NT2/D1 (cell line): ENCODE measurements around the gene EPHA8.

Experiments used
- SUZ12 ChIP-seq: IDR thresholded peaks from 2 replicates; pipeline ENCODE4 v1.6.1; 2011; ENCODE audit not compliant: insufficient read length, insufficient read depth; ENCODE audit errors: extremely low read depth
- YY1 ChIP-seq: IDR thresholded peaks from 2 replicates; pipeline ENCODE4 v1.6.1; 2011; ENCODE audit not compliant: insufficient read length, insufficient read depth
- ZNF274 ChIP-seq: IDR thresholded peaks from 2 replicates; pipeline ENCODE4 v1.6.1; 2011; ENCODE audit warnings: mild to moderate bottlenecking, low read depth, low read length

DNA sequence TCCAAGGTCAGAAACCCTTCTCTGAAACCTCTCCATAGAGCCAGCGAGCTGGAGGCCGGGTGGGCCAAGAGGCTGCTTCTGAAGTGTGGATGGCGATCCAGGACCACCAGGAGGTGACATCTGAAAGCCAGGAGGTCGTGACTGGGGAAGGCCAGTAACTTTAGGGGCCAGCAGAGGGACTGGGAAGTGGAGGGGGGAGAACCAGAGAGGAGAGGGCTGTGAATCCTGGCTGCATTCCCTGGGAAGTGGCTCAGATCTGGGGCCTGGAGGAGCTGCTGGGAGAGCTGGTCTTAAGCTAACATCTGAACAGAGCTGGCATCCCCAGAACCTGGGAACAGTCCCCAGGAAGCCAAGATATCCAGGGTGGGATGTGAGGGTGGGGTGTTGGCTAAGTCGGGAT lies 11.3 kb upstream of the EPHA8 start:
- TF ChIP-seq ZNF274: no peak
- no peak for TF ChIP-seq YY1
- no peak for TF ChIP-seq SUZ12
